Prostate gland (tissue), 2 donors: ENCODE measurements around the gene TFF2.

Experiments used
- CTCF ChIP-seq, 4 experiments: fragments of 200-600 bp in 2 of 4; fragments of 450-650 bp in 2 of 4; sonication (generic) in 2 of 4; IDR thresholded peaks; 1 replicate in 3 of 4; 2 replicates in 1 of 4; pipeline ENCODE4 v1.5.1; 2016 to 2019; ENCODE audit warnings: antibody characterized with exemption in 4 of 4, mild to moderate bottlenecking in 2 of 4, moderate library complexity in 2 of 4
- POLR2AphosphoS5 ChIP-seq: sonication (generic); formaldehyde crosslinking; IDR thresholded peaks from one replicate; pipeline ENCODE4 v1.6.1; 2017; ENCODE audit warnings: antibody characterized with exemption

- TF ChIP-seq CTCF (IDR thresholded peaks at IDR 0.05) (no peak), POLR2AphosphoS5 (no peak)
These were observed 54.3 kb downstream of the TFF2 start for GRCh38 chr21:42296501-42296900.
